Fibroblast of lung (primary cell): ENCODE measurements around the gene CAMK2B. TPM values are rescaled to one million over a fixed set of nuclear protein-coding genes. Genes with fewer than 3 reads are reported as not detected.

ENCODE experiments used
- DNase-seq, 2 donors: peaks; one replicate each; pipeline versions ENCODE4 v3.0.0 to v3.0.0-alpha.2; 2010; ENCODE audit warnings: low read depth in 2 of 2
- H2AFZ ChIP-seq: 2 replicates; pipeline ENCODE4 v1.5.1; 2012; ENCODE audit warnings: low read length, control low read depth, inconsistent platforms
- H3K27ac ChIP-seq: 2 replicates; pipeline ENCODE4 v1.5.1; 2011; ENCODE audit warnings: low read length, control low read depth; ENCODE audit not compliant: insufficient read depth
- H3K27me3 ChIP-seq: 2 replicates; pipeline ENCODE4 v1.5.1; 2011; ENCODE audit warnings: mild to moderate bottlenecking, low read length; ENCODE audit not compliant: control insufficient read depth, insufficient read depth
- H3K36me3 ChIP-seq: 2 replicates; pipeline ENCODE4 v1.5.1; 2011; ENCODE audit warnings: low read length; ENCODE audit not compliant: control insufficient read depth, insufficient read depth
- H3K4me1 ChIP-seq: 2 replicates; pipeline ENCODE4 v1.5.1; 2011; ENCODE audit warnings: low read length; ENCODE audit not compliant: control insufficient read depth, insufficient read depth; ENCODE audit errors: extremely low read depth
- H3K4me2 ChIP-seq: 2 replicates; pipeline ENCODE4 v1.5.1; 2011; ENCODE audit warnings: low read length, control low read depth; ENCODE audit not compliant: insufficient read depth; ENCODE audit errors: extremely low read depth
- H3K4me3 ChIP-seq, 4 experiments: fragments of 200-600 bp in 1 of 4; sonication (generic) in 1 of 4; replicated peaks in 1 of 4; 2 replicates each; pipeline ENCODE4 v1.5.1; 2011 to 2016; ENCODE audit warnings: low read length in 4 of 4, low read depth in 3 of 4, mild to moderate bottlenecking in 3 of 4, control low read depth in 2 of 4, inconsistent platforms in 1 of 4, mixed read lengths in 1 of 4; ENCODE audit not compliant: insufficient read depth in 1 of 4; ENCODE audit errors: control extremely low read depth in 1 of 4
- H3K79me2 ChIP-seq: 2 replicates; pipeline ENCODE4 v1.5.1; 2012; ENCODE audit warnings: mild to moderate bottlenecking, low read length, inconsistent platforms; ENCODE audit not compliant: control insufficient read depth, insufficient read depth
- H3K9ac ChIP-seq: 2 replicates; pipeline ENCODE4 v1.5.1; 2011; ENCODE audit warnings: mild to moderate bottlenecking, low read length, control low read depth; ENCODE audit not compliant: insufficient read depth
- H3K9me3 ChIP-seq: 2 replicates; pipeline ENCODE4 v1.5.1; 2012; ENCODE audit warnings: low read depth, low read length; ENCODE audit not compliant: control insufficient read depth, insufficient read depth
- H4K20me1 ChIP-seq: 2 replicates; pipeline ENCODE4 v1.5.1; 2011; ENCODE audit warnings: low read length; ENCODE audit not compliant: control insufficient read depth, insufficient read depth; ENCODE audit errors: extremely low read depth
- EZH2 ChIP-seq: IDR thresholded peaks from 2 replicates; pipeline ENCODE4 v1.5.1; 2012; ENCODE audit warnings: low read length, control low read depth, mild to moderate bottlenecking; ENCODE audit errors: missing control alignments
- polyA plus RNA-seq, 2 donors: library from polyadenylated mRNA; depleted of rRNA in 1 of 2; stranded (reverse) in 1 of 2; unstranded in 1 of 2; fragments of >200 nt; gene quantifications; 2 replicates each; pipeline ENCODE4 v1.2.1, GENCODE V29; 2011 to 2012; ENCODE audit warnings: missing spikeins in 1 of 2
- total RNA-seq: library from RNA; depleted of rRNA; stranded (reverse); fragments of >200 nt; gene quantifications from 2 replicates; pipeline ENCODE4 v1.2.1, GENCODE V29; 2014
- TF ChIP-seq, protein P1 (sequence below), 2 donors: IDR thresholded peaks in 1 of 2; conservative IDR thresholded peaks in 1 of 2; 1 replicate in 1 of 2; 2 replicates in 1 of 2; pipeline ENCODE4 v1.5.1; 2011 to 2012; ENCODE audit warnings: low read length in 2 of 2, control low read depth in 1 of 2, inconsistent platforms in 1 of 2, low read depth in 1 of 2, mild to moderate bottlenecking in 1 of 2

The CAMK2B gene
- total and polyA plus RNA-seq, 2 donors (not counting 1 experiment from before 2014, with no cell fraction given) = 0.06 to 0.17 TPM

DNA sequence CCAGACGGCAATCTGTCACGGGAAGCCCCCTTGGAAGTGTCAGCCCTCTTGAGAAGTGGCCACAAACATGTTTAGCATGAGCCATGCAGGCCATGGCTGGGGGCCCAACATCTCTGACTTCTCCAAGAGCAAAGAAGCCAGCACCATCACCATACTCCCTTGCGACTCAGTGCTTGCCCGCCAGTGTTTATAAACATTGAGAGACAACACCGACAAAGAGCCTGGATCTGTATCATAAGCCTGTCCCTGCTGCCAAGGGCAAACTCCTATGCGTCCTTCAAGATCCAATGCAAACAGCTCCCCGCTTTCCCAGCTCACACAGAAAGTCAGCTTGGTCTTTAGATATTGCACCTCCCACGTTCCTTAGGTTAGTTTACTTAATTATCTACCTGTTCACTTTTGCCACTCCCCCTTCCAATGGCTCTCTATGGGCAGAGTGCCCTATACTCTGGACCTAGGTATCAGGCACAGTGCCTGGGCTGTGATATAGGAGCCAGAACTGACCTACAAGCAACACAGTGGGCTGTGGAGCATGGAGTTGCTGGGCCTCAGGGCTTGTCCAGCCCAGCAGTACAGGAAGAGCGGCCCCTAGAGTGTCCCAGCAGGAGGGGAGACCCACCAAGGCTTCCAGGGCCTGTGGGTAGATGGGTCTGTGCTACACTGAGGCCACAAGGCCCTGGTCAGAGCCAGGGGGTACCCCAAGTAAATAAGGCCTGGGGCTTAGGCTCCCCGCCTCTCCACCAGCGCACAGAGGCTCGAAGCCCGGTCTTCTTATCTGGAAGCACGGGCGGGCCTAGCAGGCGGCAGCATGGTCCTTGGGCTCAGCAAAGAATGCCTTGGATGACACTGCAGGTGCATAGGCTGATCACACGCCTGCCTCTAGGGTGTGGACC is 37.7 kb downstream of the CAMK2B start:
- DNase-seq = no peak
- Histone ChIP-seq H3K79me2 (no peaks in the 10 kb centered on the region), H3K4me1 (no peaks in the 10 kb centered on the region), H2AFZ (no peak overlapping the region), H3K36me3 (no peaks in the 10 kb centered on the region), H3K9me3 (no peaks in the 10 kb centered on the region), H3K27ac (no peak overlapping the region), H3K4me2 (no peak overlapping the region), H3K27me3 (peaks cover 2% of the 10 kb centered on the region), H4K20me1 (no peaks in the 10 kb centered on the region), H3K4me3 (no peak overlapping the region), H3K9ac (no peak overlapping the region)
- TF ChIP-seq, protein P1, sequence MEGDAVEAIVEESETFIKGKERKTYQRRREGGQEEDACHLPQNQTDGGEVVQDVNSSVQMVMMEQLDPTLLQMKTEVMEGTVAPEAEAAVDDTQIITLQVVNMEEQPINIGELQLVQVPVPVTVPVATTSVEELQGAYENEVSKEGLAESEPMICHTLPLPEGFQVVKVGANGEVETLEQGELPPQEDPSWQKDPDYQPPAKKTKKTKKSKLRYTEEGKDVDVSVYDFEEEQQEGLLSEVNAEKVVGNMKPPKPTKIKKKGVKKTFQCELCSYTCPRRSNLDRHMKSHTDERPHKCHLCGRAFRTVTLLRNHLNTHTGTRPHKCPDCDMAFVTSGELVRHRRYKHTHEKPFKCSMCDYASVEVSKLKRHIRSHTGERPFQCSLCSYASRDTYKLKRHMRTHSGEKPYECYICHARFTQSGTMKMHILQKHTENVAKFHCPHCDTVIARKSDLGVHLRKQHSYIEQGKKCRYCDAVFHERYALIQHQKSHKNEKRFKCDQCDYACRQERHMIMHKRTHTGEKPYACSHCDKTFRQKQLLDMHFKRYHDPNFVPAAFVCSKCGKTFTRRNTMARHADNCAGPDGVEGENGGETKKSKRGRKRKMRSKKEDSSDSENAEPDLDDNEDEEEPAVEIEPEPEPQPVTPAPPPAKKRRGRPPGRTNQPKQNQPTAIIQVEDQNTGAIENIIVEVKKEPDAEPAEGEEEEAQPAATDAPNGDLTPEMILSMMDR (conservative IDR thresholded peaks at IDR 0.05 in 1 of 2, IDR thresholded peaks at IDR 0.05 in 1 of 2; ENCODE audit: low read depth in 1 of 2, low read length in 2 of 2) = no peak
- TF ChIP-seq EZH2 = no peak

DNA sequence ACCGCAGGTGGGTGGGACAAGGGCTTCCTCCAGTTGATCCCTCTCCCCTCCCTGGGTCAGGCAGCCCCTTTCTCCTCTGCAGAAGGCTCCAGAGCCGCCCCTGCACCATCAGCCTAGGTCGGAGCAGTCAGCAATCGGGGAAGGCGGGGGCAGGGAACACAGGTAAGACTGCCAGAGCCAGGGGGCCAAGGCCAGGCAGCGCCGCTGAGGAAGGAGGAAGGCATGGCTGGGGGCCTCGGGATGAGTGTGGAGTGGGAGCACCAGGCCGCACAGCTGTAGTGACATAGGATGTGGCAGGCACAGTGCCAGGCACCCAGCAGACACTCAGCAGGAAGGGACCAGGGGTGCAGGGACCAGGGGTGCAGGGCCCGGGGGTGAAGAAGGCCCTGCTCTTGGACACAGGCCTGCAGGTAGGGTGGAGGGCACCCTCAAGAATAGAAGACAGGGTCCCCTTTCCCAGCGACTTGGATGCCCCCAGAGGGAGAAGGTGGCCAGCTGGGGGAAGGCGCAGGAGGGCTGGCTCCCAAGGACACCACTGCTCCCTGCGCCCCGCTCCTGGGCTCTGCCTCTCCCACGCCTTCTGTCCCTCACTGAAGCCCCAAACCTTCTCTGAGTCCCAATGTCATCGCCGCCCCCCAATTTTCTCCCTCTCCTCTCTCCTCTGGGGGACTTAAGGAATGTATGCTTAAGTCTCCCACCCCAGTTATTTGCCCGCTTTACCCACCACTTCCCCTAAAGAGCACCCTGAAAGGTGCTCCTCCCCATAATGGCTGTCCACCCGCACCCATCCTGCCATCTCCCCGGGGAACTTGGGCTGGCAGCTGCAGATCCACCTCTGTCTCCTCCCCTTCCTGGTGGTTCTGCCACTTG is 38.5 kb downstream of the CAMK2B start:
- Histone ChIP-seq H3K27me3 (peaks cover 2% of the 10 kb centered on the region), H3K4me2 (no peak overlapping the region), H3K36me3 (no peaks in the 10 kb centered on the region), H3K4me1 (no peaks in the 10 kb centered on the region), H3K9ac (no peak overlapping the region), H3K79me2 (no peaks in the 10 kb centered on the region), H3K4me3 (no peak overlapping the region), H3K9me3 (no peaks in the 10 kb centered on the region), H3K27ac (no peak overlapping the region), H2AFZ (no peak overlapping the region), H4K20me1 (no peaks in the 10 kb centered on the region)
- TF ChIP-seq, protein P1 (conservative IDR thresholded peaks at IDR 0.05 in 1 of 2, IDR thresholded peaks at IDR 0.05 in 1 of 2; ENCODE audit: low read depth in 1 of 2, low read length in 2 of 2) = no peak
- TF ChIP-seq EZH2 = no peak
- no peak for DNase-seq

DNA sequence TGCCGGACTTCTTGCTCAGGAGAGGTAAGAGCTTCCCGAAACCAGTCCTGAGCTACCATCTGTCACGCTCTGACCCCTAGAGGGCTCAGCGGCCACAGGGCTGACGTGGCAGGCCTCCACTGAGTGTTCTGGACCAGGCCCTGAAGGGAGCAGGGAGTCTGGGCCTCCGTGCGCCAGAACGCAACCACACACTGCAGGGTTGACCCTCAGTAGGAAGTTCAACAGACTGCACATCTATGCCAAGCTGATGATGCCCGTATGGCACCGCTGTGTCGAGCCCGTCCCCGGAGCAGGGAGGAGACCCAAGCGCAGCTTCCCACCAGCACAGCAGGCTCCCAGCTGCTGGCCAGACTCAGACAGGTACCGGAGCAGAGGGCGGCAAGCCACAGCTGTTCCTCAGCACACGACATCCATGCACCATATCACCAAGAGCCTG is 39.2 kb downstream of the CAMK2B start:
- H4K20me1 ChIP-seq = no peaks in the 10 kb centered on the region
- H3K27ac ChIP-seq = no peak overlapping the region
- H3K9ac ChIP-seq = no peak overlapping the region
- no peaks in the 10 kb centered on the region for H3K4me1 ChIP-seq
- no peaks in the 10 kb centered on the region for H3K9me3 ChIP-seq
- H3K79me2 ChIP-seq = no peaks in the 10 kb centered on the region
- TF ChIP-seq, protein P1 (conservative IDR thresholded peaks at IDR 0.05 in 1 of 2, IDR thresholded peaks at IDR 0.05 in 1 of 2; ENCODE audit: low read depth in 1 of 2, low read length in 2 of 2) = no peak
- TF ChIP-seq EZH2 = no peak
- H3K4me2 ChIP-seq = no peak overlapping the region
- H3K27me3 ChIP-seq = peaks cover 2% of the 10 kb centered on the region
- H2AFZ ChIP-seq = no peak overlapping the region
- H3K36me3 ChIP-seq = no peaks in the 10 kb centered on the region
- no peak overlapping the region for H3K4me3 ChIP-seq
- DNase-seq = no peak
